Muscle of leg (tissue), 11 donors: ENCODE measurements around the gene DLGAP1. TPM values are rescaled to one million over a fixed set of nuclear protein-coding genes. Genes with fewer than 3 reads are reported as not detected.

Experiments used
- DNase-seq: peaks from one replicate; pipeline ENCODE4 v3.0.0; 2013
- H3K27ac ChIP-seq: one replicate; pipeline ENCODE4 v1.5.1; 2013; ENCODE audit warnings: mild to moderate bottlenecking, low read length, control low read depth
- H3K27me3 ChIP-seq: one replicate; pipeline ENCODE4 v1.6.1; 2013; ENCODE audit warnings: low read length; ENCODE audit not compliant: control insufficient read depth, insufficient read depth
- H3K36me3 ChIP-seq: one replicate; pipeline ENCODE4 v1.6.1; 2013; ENCODE audit warnings: low read length; ENCODE audit not compliant: control insufficient read depth, insufficient read depth
- H3K4me1 ChIP-seq: one replicate; pipeline ENCODE4 v1.6.1; 2013; ENCODE audit warnings: low read length; ENCODE audit not compliant: control insufficient read depth, insufficient read depth
- H3K4me3 ChIP-seq: one replicate; pipeline ENCODE4 v1.5.1; 2013; ENCODE audit warnings: low read length, control low read depth
- H3K9me3 ChIP-seq: replicated peaks from 2 replicates; pipeline ENCODE4 v1.6.1; 2013; ENCODE audit warnings: low read depth, low read length; ENCODE audit not compliant: control insufficient read depth
- WGBS: methylation state at CpG from one replicate; pipeline ENCODE4 v1.1.5; 2013; ENCODE audit warnings: missing lambda C conversion rate; ENCODE audit not compliant: insufficient coverage; 5-methylcytosine and 5-hydroxymethylcytosine counted together
- polyA plus RNA-seq, 8 donors: library from polyadenylated mRNA; unstranded; fragments of 120-200 nt; gene quantifications; one replicate each; pipeline versions ENCODE4 v1.2.1 to v1.2.3, GENCODE V29; 2013; ENCODE audit warnings: inconsistent platforms in 1 of 8, low replicate concordance in 1 of 8; ENCODE audit not compliant: insufficient read length in 8 of 8, insufficient read depth in 1 of 8
- total RNA-seq: library from RNA; stranded (reverse); fragments of 120-200 nt; gene quantifications from one replicate; pipeline ENCODE4 v1.2.4, GENCODE V29; 2013

DLGAP1 gene
- total and polyA plus RNA-seq, 9 donors, result 0.87 to 3.1 (median 1.8) TPM

DNA sequence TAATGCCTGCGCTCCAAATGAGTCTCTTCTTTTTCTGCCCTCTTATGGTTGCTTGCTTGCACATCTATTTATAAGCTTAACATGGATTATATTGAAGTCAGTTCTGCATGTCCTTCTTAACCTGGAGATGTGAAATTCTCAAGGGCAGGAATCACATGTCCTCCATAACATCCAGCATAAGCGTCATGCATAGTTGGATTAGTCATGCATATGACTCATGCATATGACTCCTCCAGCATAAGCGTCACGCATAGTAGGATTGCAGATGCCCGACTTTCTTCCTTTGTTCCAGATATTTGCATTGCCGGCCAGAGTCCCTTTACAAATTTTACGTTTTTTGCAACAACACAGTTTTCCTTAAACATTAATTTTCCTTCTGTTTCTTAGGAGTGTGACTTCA lies 696.6 kb downstream of the DLGAP1 start:
- H3K27me3 ChIP-seq, result no peaks in the 10 kb centered on the region
- no peak for DNase-seq
- no peak overlapping the region for H3K27ac ChIP-seq
- no peaks in the 10 kb centered on the region for H3K4me1 ChIP-seq
- H3K36me3 ChIP-seq, result no peaks in the 10 kb centered on the region
- no peak overlapping the region for H3K4me3 ChIP-seq
- 80% methylated on average over 1 of the region's 7 CpGs for WGBS
- H3K9me3 ChIP-seq, result no peaks in the 10 kb centered on the region

DNA sequence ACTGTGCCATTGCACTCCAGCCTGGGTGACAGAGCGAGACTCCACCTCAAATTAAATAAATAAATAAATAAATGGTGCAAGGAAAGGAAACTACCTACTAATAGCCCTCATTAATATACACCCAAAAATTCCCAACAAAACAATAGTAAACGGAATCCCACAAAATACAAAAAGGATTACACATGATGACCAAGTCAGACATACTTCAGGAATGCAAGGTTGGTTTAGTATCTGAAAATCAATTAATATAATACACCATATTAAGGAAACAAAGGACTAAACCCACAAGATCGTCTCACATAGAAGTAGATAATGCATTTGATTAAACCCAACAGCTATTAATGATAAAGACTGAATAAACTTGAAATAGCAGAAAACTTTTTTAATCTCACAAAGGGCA lies 697.7 kb downstream of the DLGAP1 start:
- Histone ChIP-seq H3K4me3 (no peak overlapping the region), H3K36me3 (no peaks in the 10 kb centered on the region), H3K27me3 (no peaks in the 10 kb centered on the region), H3K9me3 (no peaks in the 10 kb centered on the region), H3K4me1 (no peaks in the 10 kb centered on the region), H3K27ac (no peak overlapping the region)
- DNase-seq, result no peak
- no CpG with 5 or more reads among the region's 3 CpGs for WGBS

DNA sequence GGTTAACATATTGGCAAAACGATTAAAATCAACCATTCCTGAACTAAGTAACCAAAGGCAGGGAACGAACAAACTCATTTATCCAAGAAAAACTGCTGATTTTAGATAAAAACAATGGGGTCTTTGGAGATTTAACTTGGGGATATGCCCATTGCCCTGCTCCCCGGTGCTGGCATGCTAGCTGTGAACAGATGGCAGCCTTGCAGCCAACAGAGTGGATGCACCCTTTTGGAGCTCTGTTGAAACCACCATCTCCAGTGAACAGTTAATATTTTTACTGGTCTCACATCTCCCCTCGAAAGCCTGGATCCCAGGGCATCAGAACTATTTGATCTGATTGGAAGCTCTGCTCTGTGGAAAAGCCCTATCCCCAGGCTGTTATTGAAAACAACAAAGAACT lies 702.0 kb downstream of the DLGAP1 start:
- WGBS, result 68% methylated on average over 2 of the region's 4 CpGs
- no peak for DNase-seq
- H3K9me3 ChIP-seq, result no peaks in the 10 kb centered on the region
- no peak overlapping the region for H3K27ac ChIP-seq
- H3K4me3 ChIP-seq, result no peak overlapping the region
- no peaks in the 10 kb centered on the region for H3K36me3 ChIP-seq
- H3K4me1 ChIP-seq, result no peaks in the 10 kb centered on the region
- H3K27me3 ChIP-seq, result no peaks in the 10 kb centered on the region

DNA sequence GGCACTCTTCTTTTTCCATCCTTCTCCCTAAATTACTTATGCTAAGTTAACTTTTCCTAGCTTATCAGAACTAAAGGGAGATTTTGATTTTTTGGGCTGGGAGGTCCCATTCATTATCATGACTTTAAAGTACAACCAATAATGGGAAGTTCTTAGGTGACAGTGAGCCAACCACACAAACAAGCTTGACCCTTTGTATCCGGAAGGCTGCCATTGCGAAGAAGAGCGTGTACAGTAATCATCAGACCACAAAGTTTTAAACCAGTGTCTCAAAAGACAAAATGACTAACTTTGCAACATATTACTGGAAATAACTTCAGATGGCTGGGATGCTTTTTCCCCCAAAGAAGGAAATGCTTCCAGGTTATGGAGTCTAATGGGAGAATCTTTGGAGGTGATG lies 707.0 kb downstream of the DLGAP1 start:
- Histone ChIP-seq H3K9me3 (no peaks in the 10 kb centered on the region), H3K4me3 (no peak overlapping the region), H3K4me1 (no peaks in the 10 kb centered on the region), H3K27ac (no peak overlapping the region), H3K36me3 (no peaks in the 10 kb centered on the region), H3K27me3 (no peaks in the 10 kb centered on the region)
- no peak for DNase-seq
- no CpG with 5 or more reads among the region's 3 CpGs for WGBS

DNA sequence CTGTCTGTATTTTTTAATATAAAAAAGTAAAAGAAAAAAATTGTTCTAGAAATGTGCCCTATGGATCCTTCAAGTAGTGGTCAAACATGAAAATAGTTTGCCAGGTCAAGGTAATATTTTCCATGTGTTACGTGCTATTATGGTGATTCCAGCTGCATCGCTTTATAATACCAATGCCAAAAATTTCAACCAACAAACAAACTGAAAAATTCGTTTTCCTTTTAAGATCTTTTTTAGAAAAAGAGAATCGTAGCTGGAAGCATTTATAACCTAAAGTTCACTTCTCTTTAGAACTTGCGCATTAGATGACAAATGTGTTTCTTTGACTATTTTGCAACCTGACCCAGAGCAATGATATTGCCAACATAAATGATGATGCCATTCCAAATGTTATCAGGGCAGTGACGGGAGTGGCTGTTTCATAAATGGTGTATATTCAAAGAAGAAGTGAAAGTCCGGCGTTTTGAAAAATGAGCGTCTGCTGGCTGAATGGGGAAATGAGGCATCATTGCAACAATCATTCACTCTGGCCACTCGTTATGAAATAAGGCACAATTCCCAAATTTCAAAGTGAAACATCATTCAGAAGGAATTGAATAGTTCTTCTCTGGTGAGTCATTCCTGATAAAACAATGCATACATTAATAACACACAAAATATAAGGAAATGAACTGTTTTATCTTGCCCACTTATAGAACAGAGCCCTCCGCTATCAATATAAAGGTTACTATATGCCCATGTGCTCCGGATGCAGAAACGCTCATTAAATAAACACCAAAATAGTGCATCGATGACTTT lies 707.7 kb downstream of the DLGAP1 start:
- Histone ChIP-seq H3K9me3 (no peaks in the 10 kb centered on the region), H3K27me3 (no peaks in the 10 kb centered on the region), H3K4me3 (no peak overlapping the region), H3K36me3 (no peaks in the 10 kb centered on the region), H3K4me1 (no peaks in the 10 kb centered on the region), H3K27ac (no peak overlapping the region)
- peak; percentile 46 for DNase-seq
- WGBS, result 100% methylated on average over 3 of the region's 14 CpGs

DNA sequence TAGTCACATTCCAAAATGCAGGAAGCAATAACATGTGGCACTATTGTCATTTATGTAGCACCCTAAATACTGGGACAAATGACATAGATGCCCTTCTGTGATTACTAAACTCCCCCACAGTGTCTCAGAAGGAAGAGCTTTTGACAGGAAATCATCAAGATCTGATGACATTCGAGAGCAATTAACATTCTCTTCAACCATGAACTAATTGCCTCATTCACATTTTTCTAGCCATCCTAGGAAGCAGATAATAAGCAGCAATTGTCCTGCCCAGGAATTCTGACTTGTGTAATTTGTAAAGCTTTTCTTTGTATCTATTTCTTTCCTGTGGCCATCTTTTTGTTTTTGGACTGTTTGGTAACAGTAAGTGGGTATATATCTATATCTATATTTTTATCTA lies 712.6 kb downstream of the DLGAP1 start:
- no CpG with 5 or more reads among the region's 1 CpG for WGBS
- Histone ChIP-seq H3K27ac (no peak overlapping the region), H3K36me3 (no peaks in the 10 kb centered on the region), H3K4me1 (no peaks in the 10 kb centered on the region), H3K9me3 (no peaks in the 10 kb centered on the region), H3K4me3 (no peak overlapping the region), H3K27me3 (no peaks in the 10 kb centered on the region)
- DNase-seq, result no peak

DNA sequence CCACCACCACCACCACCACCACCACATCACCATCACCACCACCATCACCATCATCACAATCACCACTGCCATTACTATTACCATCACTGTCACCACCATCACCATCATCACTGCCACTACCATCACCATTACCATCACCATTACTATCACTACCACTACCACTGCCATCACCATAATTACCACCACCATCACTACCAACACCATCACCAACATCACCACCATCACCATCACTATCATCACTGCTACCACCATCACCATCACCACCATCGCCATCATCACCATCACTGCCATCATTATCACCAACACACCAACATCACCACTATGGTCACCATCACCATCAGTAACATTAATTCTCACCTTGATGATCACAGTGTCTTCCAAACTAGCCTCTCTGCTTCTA lies 713.8 kb downstream of the DLGAP1 start:
- no peaks in the 10 kb centered on the region for H3K27me3 ChIP-seq
- no peak for DNase-seq
- 100% methylated on average over 1 of the region's 1 CpG for WGBS
- H3K9me3 ChIP-seq, result no peaks in the 10 kb centered on the region
- H3K4me1 ChIP-seq, result no peaks in the 10 kb centered on the region
- no peak overlapping the region for H3K27ac ChIP-seq
- no peak overlapping the region for H3K4me3 ChIP-seq
- H3K36me3 ChIP-seq, result no peaks in the 10 kb centered on the region

DNA sequence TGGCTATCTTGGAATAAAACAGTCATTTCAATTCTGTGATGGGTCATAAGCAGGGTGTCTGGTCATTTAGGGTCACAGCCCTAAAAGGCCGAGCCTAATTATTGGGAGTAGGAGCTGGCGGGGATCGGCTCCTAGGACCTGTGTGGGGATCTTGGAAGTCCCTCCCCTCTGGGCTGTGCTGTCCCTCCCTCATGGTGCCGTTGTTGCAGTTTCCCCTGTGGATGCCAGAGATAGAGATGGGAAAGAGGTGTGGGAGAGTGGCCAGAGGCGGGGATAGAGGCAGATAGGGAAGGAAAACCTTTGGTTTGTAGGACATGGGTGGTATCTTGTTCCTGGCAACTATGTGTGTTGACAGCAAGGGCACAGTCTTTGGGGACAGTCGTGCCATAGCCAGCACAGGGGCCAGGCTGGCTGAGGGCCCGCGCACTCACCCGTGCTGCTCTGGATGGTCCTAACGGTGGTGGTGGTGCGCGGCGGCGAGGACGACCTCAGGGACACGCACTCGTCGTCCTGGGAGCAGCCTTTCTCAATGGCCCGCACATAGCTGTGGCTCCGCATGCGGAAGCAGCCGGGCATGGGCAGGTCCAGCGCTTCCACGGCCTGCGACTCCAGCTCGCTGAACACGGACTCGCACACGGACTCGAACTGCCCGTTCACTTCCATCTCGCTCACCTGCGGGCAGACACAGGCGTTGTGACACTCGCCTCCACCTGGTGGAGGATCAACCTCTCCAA lies 726.2 kb downstream of the DLGAP1 start:
- no peak for DNase-seq
- WGBS, result 95% methylated on average over 34 of the region's 35 CpGs
- no peak overlapping the region for H3K27ac ChIP-seq
- H3K27me3 ChIP-seq, result no peaks in the 10 kb centered on the region
- peaks cover 2% of the 10 kb centered on the region for H3K36me3 ChIP-seq
- H3K4me3 ChIP-seq, result no peak overlapping the region
- no peaks in the 10 kb centered on the region for H3K9me3 ChIP-seq
- H3K4me1 ChIP-seq, result no peaks in the 10 kb centered on the region

DNA sequence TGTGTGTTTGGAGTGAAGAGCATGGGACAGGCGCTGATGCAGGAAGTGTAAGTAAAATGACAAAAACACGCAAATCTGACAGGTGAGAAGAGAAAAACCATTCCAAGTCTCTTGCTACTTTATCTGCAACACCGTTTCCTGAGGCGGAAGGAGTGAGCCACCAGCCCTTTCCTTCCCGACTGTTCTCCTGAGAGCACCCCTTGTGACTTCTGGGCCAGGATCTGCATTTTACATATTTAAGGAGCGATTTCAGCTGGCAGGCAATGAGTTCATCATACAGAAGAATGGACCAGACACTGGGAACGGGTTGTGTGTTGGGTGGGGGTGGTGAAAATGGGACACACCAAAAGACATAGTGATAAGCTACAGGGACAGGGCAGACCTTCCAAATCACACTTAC lies 727.8 kb downstream of the DLGAP1 start:
- H3K27me3 ChIP-seq, result no peaks in the 10 kb centered on the region
- no peaks in the 10 kb centered on the region for H3K4me1 ChIP-seq
- H3K27ac ChIP-seq, result no peak overlapping the region
- DNase-seq, result no peak
- 55% methylated on average over 5 of the region's 7 CpGs for WGBS
- no peak overlapping the region for H3K4me3 ChIP-seq
- H3K36me3 ChIP-seq, result peaks cover 2% of the 10 kb centered on the region
- H3K9me3 ChIP-seq, result no peaks in the 10 kb centered on the region

DNA sequence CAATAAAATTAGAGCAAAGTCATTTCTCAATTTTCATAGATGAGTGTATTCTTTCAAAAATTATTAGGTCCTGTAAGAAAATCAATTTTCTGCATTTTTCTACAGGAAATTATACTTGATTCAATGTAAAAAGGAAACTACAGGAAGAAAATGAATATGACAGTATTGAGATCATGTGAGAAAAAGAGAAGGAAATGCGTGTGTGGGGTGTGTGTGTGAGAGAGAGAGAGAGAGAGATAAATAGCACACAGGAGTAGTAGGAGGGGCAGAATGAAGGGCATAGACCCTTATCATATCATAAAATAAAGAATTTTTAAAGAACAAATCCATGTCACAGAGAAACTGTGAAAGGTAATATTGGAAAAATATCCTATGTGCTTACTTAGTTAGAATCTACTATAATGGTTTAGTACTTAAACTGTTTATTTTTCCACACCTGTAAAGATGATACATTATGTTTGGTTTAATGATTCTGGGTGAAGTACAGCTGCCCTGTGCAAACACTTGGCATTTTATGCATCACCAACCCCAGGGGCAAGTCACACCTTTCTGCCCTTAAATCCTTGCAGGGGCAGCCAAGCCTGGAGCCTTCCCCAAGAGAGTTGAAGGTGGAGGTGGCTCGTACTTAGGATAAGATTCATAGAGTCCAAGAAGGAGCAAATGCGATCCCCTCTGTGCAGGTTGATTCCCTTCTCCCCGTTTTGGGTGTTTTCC lies 728.7 kb downstream of the DLGAP1 start:
- no peaks in the 10 kb centered on the region for H3K27me3 ChIP-seq
- no peak overlapping the region for H3K27ac ChIP-seq
- no peak overlapping the region for H3K4me3 ChIP-seq
- WGBS, result 89% methylated on average over 3 of the region's 4 CpGs
- H3K36me3 ChIP-seq, result peaks cover 2% of the 10 kb centered on the region
- DNase-seq, result no peak
- no peaks in the 10 kb centered on the region for H3K9me3 ChIP-seq
- H3K4me1 ChIP-seq, result no peaks in the 10 kb centered on the region
